Caco-2 (cell line): ENCODE results near the gene KRTAP4-16. TPM values are rescaled to one million over a fixed set of nuclear protein-coding genes. Genes with fewer than 3 reads are reported as not detected.
"Not testable (repeated sequence)": the region's sequence is repeated elsewhere in the genome, so short reads cannot be mapped to it uniquely, and the experiment has no call there.

Experiments
- BruUV-seq: library from RNA; stranded (reverse); fragments of 400-500 nt; replicated peaks from 2 replicates; lab custom pipeline; 2021; lab: Mats Ljungman, UMichigan
- CTCF ChIA-PET: fragments of 300-600 bp; sonication (Branson Sonifier 250); formaldehyde crosslinking; loops from one replicate; lab custom pipeline; 2022; ENCODE audit warnings: antibody characterized with exemption; lab: Charles Lee
- POLR2A ChIA-PET: fragments of 300-600 bp; sonication (Branson Sonifier 250); formaldehyde crosslinking; loops from one replicate; lab custom pipeline; 2022; ENCODE audit warnings: antibody characterized with exemption; lab: Charles Lee
- DNase-seq, 2 experiments: peaks; one replicate each; pipeline versions ENCODE4 v3.0.0 to v3.0.0-alpha.2; 2020 to 2022
- H3K27me3 ChIP-seq: replicated peaks from 2 replicates; pipeline ENCODE4 v1.6.0; 2011; ENCODE audit warnings: low read length; ENCODE audit not compliant: control insufficient read depth, insufficient read depth
- H3K36me3 ChIP-seq: 2 replicates; pipeline ENCODE4 v1.5.1; 2011; ENCODE audit warnings: low read length; ENCODE audit not compliant: control insufficient read depth, insufficient read depth
- H3K4me1 ChIP-seq: fragments of 250-450 bp; sonication (Bioruptor Pico); 2 replicates; pipeline ENCODE4 v1.5.1; 2020; ENCODE audit warnings: mild to moderate bottlenecking
- H3K4me3 ChIP-seq: 2 replicates; pipeline ENCODE4 v1.5.1; 2011; ENCODE audit warnings: low read depth, mild to moderate bottlenecking, control low read depth, low read length
- H3K9me3 ChIP-seq: fragments of 250-450 bp; sonication (Bioruptor Pico); 2 replicates; pipeline ENCODE4 v1.5.1; 2020; ENCODE audit warnings: mild to moderate bottlenecking, moderate library complexity
- H3K27ac Mint-ChIP-seq: one replicate; pipeline ENCODE4 v1.8.0; 2022; ENCODE audit warnings: mixed read lengths; ENCODE audit not compliant: unreplicated experiment
- H3K27me3 Mint-ChIP-seq: one replicate; pipeline ENCODE4 v1.8.0; 2022; ENCODE audit warnings: mixed read lengths; ENCODE audit not compliant: insufficient read depth, unreplicated experiment
- H3K36me3 Mint-ChIP-seq: one replicate; pipeline ENCODE4 v1.8.0; 2022; ENCODE audit warnings: mild to moderate bottlenecking, mixed read lengths; ENCODE audit not compliant: insufficient read depth, unreplicated experiment
- H3K4me1 Mint-ChIP-seq: one replicate; pipeline ENCODE4 v1.8.0; 2022; ENCODE audit warnings: low read depth, mixed read lengths; ENCODE audit not compliant: unreplicated experiment
- H3K4me3 Mint-ChIP-seq: one replicate; pipeline ENCODE4 v1.8.0; 2022; ENCODE audit warnings: mild to moderate bottlenecking, moderate library complexity, mixed read lengths; ENCODE audit not compliant: unreplicated experiment
- H3K9me3 Mint-ChIP-seq: one replicate; pipeline ENCODE4 v1.8.0; 2022; ENCODE audit warnings: mixed read lengths; ENCODE audit not compliant: unreplicated experiment
- CTCF ChIP-seq, 2 experiments: fragments of 200-600 bp in 1 of 2; IDR thresholded peaks; 1 replicate in 1 of 2; 2 replicates in 1 of 2; pipeline versions ENCODE4 v1.5.1 to v1.8.0; 2011 to 2022; ENCODE audit warnings: antibody characterized with exemption in 1 of 2, control low read depth in 1 of 2, inconsistent platforms in 1 of 2, low read depth in 1 of 2, low read length in 1 of 2, mild to moderate bottlenecking in 1 of 2, moderate library complexity in 1 of 2; ENCODE audit not compliant: insufficient read depth in 1 of 2, severe bottlenecking in 1 of 2, unreplicated experiment in 1 of 2
- intact Hi-C: fragments of 100-400 bp; cut with micrococcal nuclease; formaldehyde crosslinking; loops from one replicate; pipeline ENCODE4 v1.10.0; 2022; ENCODE audit not compliant: unreplicated experiment
- total RNA-seq: library from RNA; stranded (reverse); gene quantifications from 2 replicates; pipeline ENCODE4 v1.2.3, GENCODE V29; 2022

KRTAP4-16 gene
- total RNA-seq, 1 experiment from 2014 or later = not detected

- no peak overlapping the region for H3K4me3 Mint-ChIP-seq
- peak overlapping the region; percentile 28 for H3K27ac Mint-ChIP-seq
- H3K4me1 Mint-ChIP-seq = peaks cover 42% of the 10 kb centered on the region
- Histone ChIP-seq H3K27me3 (no peaks in the 10 kb centered on the region), H3K4me3 (no peak overlapping the region), H3K36me3 (no peaks in the 10 kb centered on the region), H3K9me3 (peaks cover 5% of the 10 kb centered on the region; the same call in 1 of the 2 replicates), H3K4me1 (peaks cover 39% of the 10 kb centered on the region)
- ChIA-PET CTCF (no interaction called here), POLR2A (no interaction called here)
- no peaks in the 10 kb centered on the region for H3K27me3 Mint-ChIP-seq
- intact Hi-C loops = loop anchor here (10.0 kb wide), 2 partner anchors 221 to 261 kb away; no protein-coding TSS in a partner anchor
- no peak for TF ChIP-seq CTCF (IDR thresholded peaks at IDR 0.05; ENCODE audit: insufficient read depth in 1 of 2, low read depth in 1 of 2, low read length in 1 of 2, severe bottlenecking in 1 of 2, unreplicated experiment in 1 of 2)
- H3K36me3 Mint-ChIP-seq = peaks cover 12% of the 10 kb centered on the region
- peaks cover 23% of the 10 kb centered on the region for H3K9me3 Mint-ChIP-seq
- no peak for DNase-seq
- BruUV-seq = no TSS peak
These were observed 38.6 kb downstream of the KRTAP4-16 start for GRCh38 chr17:41063449-41063848.

DNA sequence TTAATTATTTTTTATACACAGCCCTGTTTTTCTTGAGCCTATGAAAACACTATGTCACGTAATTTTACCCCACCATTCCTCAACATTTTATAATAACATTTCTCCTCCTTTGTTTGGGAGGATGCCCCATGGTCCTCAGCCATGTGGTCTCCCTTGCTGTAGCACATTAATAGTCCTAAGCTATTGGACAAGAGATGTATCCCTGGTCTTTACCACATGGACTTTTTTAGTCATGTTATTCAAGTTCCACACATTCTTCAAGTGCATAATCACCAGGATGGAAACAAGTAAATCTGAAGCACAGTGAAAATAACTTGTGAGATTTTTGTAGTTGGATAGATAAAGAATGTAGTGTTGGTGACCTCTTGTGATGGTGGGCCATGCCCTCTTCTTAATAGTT lies 40.0 kb downstream of the KRTAP4-16 start:
- no peak overlapping the region for H3K4me3 ChIP-seq
- intact Hi-C loops = loop anchor here (10.0 kb wide), 2 partner anchors 223 to 263 kb away; no protein-coding TSS in a partner anchor
- no peaks in the 10 kb centered on the region for H3K27me3 Mint-ChIP-seq
- CTCF ChIA-PET = no interaction called here
- H3K27ac Mint-ChIP-seq = peak overlapping the region; percentile 68
- DNase-seq = no peak
- no peaks in the 10 kb centered on the region for H3K36me3 ChIP-seq
- peaks cover 49% of the 10 kb centered on the region for H3K4me1 ChIP-seq
- peaks cover 5% of the 10 kb centered on the region; the same call in 1 of the 2 replicates for H3K9me3 ChIP-seq
- H3K9me3 Mint-ChIP-seq = peaks cover 23% of the 10 kb centered on the region
- H3K4me1 Mint-ChIP-seq = peaks cover 45% of the 10 kb centered on the region
- POLR2A ChIA-PET = no interaction called here
- no TSS peak for BruUV-seq
- TF ChIP-seq CTCF (IDR thresholded peaks at IDR 0.05; ENCODE audit: insufficient read depth in 1 of 2, low read depth in 1 of 2, low read length in 1 of 2, severe bottlenecking in 1 of 2, unreplicated experiment in 1 of 2) = no peak
- no peak overlapping the region for H3K4me3 Mint-ChIP-seq
- peaks cover 13% of the 10 kb centered on the region for H3K36me3 Mint-ChIP-seq
- H3K27me3 ChIP-seq = no peaks in the 10 kb centered on the region

DNA sequence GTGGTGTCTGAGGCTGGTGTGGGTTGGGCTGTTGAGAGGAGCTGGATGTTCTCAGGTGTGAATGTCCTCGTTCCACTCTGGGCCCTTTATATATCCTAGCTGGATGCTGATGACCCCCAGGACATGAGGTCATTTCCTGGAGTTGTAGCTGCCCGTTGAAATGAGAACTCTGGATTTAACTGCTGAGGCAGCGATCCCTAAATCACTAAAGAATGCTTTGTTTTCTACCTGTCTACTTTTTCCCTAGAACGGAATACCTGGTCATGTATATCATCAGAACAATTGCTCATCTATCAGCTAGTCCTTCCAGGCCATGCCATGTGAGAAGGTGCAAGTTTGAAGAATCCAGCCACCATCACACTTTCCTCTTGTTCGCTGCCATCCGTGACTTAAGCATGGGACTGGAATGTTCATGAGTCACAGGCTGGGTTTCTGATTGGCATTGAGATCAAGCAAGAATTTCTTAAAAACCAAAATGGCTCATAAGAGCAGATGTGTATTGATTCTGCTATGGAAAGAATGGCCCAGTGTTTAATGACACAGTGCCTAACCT lies 41.9 kb downstream of the KRTAP4-16 start, which contains the start of gene KRTAP2-3:
Gene KRTAP2-3 (minus strand): TSS at position 63 of the 553 bp plus-strand sequence. CDS start 64 bp downstream, outside the sequence.
- CTCF ChIA-PET = interaction anchor here (1.0 kb wide), 2 partner anchors 11 to 256 kb away, joined by 3 to 4 read pairs; no protein-coding TSS in a partner anchor
- H3K9me3 ChIP-seq = peaks cover 5% of the 10 kb centered on the region; the same call in 1 of the 2 replicates
- no peaks in the 10 kb centered on the region for H3K27me3 ChIP-seq
- Mint-ChIP-seq H3K4me1 (peaks cover 45% of the 10 kb centered on the region), H3K36me3 (peaks cover 13% of the 10 kb centered on the region), H3K27ac (peak within 1 kb of the TSS; percentile 76), H3K4me3 (peak within 1 kb of the TSS; percentile 68), H3K9me3 (peaks cover 14% of the 10 kb centered on the region), H3K27me3 (no peaks in the 10 kb centered on the region)
- peak in 1 of 2 experiments; percentile 24 for DNase-seq
- peak within 1 kb of the TSS; percentile 22; the same call in 1 of the 2 replicates for H3K4me3 ChIP-seq
- POLR2A ChIA-PET = interaction anchor here (1.1 to 1.9 kb wide), 2 partner anchors 11 to 51 kb away, joined by 8 to 10 read pairs; partner anchors contain the start of gene KRTAP3-1
- intact Hi-C loops = loop anchor here (10.0 kb wide), 2 partner anchors 225 to 265 kb away; no protein-coding TSS in a partner anchor
- H3K4me1 ChIP-seq = peaks cover 49% of the 10 kb centered on the region
- H3K36me3 ChIP-seq = no peaks in the 10 kb centered on the region
- no TSS peak for BruUV-seq
- TF ChIP-seq CTCF (IDR thresholded peaks at IDR 0.05; ENCODE audit: insufficient read depth in 1 of 2, low read depth in 1 of 2, low read length in 1 of 2, severe bottlenecking in 1 of 2, unreplicated experiment in 1 of 2) = no peak

DNA sequence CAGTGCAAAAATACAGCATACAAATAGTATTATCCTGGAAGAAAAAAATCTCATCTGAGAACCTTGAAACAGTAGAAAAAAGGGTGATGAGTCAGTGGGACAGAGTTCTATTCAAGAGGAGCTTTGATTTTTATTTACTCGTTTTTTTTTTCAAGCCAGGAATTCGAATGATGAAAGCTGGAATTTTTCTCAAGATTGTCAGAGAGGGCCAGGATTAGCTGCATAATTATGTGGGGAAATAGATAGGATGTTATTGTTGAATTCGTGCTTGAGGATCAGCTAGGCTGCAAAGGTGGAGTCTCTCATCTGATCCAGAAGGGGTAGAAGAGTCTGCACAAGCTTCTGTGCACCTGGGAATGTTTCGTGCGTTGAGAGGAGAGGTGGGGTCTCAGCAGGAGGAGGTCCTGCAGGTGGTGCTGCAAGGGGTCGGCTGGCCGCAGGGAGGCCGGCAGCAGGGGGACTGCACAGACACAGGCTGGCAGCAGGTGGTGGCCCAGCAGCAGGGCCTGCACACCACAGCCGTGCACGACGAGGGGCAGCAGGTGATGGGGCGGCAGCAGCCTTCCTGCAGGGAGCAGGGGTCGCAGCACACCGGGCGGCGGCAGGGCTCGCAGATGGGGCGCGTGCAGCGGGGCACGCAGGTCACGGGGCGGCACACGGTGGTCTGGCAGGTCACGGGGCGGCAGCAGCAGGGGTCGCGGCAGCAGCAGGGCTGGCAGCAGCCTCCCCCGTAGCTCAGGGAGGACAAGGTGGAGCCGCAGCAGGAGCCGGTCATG lies 42.5 kb downstream of the KRTAP4-16 start:
- H3K4me3 ChIP-seq = peak overlapping the region; percentile 22; the same call in 1 of the 2 replicates
- Mint-ChIP-seq H3K27ac (peak overlapping the region; percentile 76), H3K4me1 (peaks cover 46% of the 10 kb centered on the region), H3K9me3 (peaks cover 13% of the 10 kb centered on the region), H3K4me3 (peak overlapping the region; percentile 68), H3K36me3 (peaks cover 13% of the 10 kb centered on the region)
- not testable (repeated sequence) for H3K27me3 Mint-ChIP-seq, H3K36me3 ChIP-seq, H3K27me3 ChIP-seq, H3K9me3 ChIP-seq
- ChIA-PET POLR2A (interaction anchor here (0.6 to 1.9 kb wide), 7 partner anchors 11 to 203 kb away, joined by 4 to 10 read pairs (median 5); partner anchors contain the start of genes KRTAP3-1 and KRTAP4-1), CTCF (interaction anchor here (0.6 to 1.4 kb wide), 7 partner anchors 10 to 489 kb away, joined by 3 to 8 read pairs (median 3); no protein-coding TSS in a partner anchor)
- peak; percentile 79 to 86 for DNase-seq
- TSS peak; percentile 91 for BruUV-seq
- peaks cover 49% of the 10 kb centered on the region for H3K4me1 ChIP-seq
- intact Hi-C loops = loop anchor here (1.0 to 10.0 kb wide), 5 partner anchors 50 to 265 kb away; partner anchors contain the start of gene KRTAP3-1
